Astrocyte (in vitro differentiated cells and primary cell): ENCODE data around the gene SLC25A17. TPM values are rescaled to one million over a fixed set of nuclear protein-coding genes. Genes with fewer than 3 reads are reported as not detected.

Experiments
- DNase-seq: peaks from one replicate; pipeline ENCODE4 v3.0.0-alpha.2; 2010; ENCODE audit warnings: low read depth
- FAIRE-seq: peaks from 2 replicates; lab custom pipeline; 2011; peaks lifted over from hg19 to GRCh38; lab: Jason Lieb, UNC
- H2AFZ ChIP-seq: 2 replicates; pipeline ENCODE4 v1.6.0; 2012; ENCODE audit warnings: low read depth, low read length, inconsistent platforms
- H3K27ac ChIP-seq: 2 replicates; pipeline ENCODE4 v1.5.1; 2011; ENCODE audit warnings: low read depth, low read length, inconsistent platforms
- H3K27me3 ChIP-seq: 2 replicates; pipeline ENCODE4 v1.6.0; 2011; ENCODE audit warnings: low read length, inconsistent platforms; ENCODE audit not compliant: insufficient read depth
- H3K36me3 ChIP-seq: 2 replicates; pipeline ENCODE4 v1.5.1; 2011; ENCODE audit warnings: low read length, inconsistent platforms; ENCODE audit not compliant: insufficient read depth
- H3K4me1 ChIP-seq: 2 replicates; pipeline ENCODE4 v1.5.1; 2011; ENCODE audit warnings: low read length, inconsistent platforms; ENCODE audit not compliant: insufficient read depth
- H3K4me2 ChIP-seq: 2 replicates; pipeline ENCODE4 v1.6.0; 2012; ENCODE audit warnings: low read length, inconsistent platforms
- H3K4me3 ChIP-seq: 2 replicates; pipeline ENCODE4 v1.5.1; 2011; ENCODE audit warnings: low read depth, mild to moderate bottlenecking, low read length, inconsistent platforms; ENCODE audit not compliant: insufficient read depth
- H3K79me2 ChIP-seq: 2 replicates; pipeline ENCODE4 v1.6.0; 2012; ENCODE audit warnings: mild to moderate bottlenecking, low read length, inconsistent platforms; ENCODE audit not compliant: insufficient read depth
- H3K9ac ChIP-seq: 2 replicates; pipeline ENCODE4 v1.6.0; 2012; ENCODE audit warnings: mild to moderate bottlenecking, low read length, inconsistent platforms
- H3K9me3 ChIP-seq: 2 replicates; pipeline ENCODE4 v1.5.1; 2012; ENCODE audit warnings: low read depth, mild to moderate bottlenecking, low read length, inconsistent platforms; ENCODE audit not compliant: insufficient read depth
- H4K20me1 ChIP-seq: 2 replicates; pipeline ENCODE4 v1.6.0; 2012; ENCODE audit warnings: low read length, inconsistent platforms; ENCODE audit not compliant: insufficient read depth
- H3K27ac Mint-ChIP-seq: one replicate; pipeline ENCODE4 v1.8.0; 2021; ENCODE audit warnings: mild to moderate bottlenecking, mixed read lengths; ENCODE audit not compliant: unreplicated experiment
- H3K27me3 Mint-ChIP-seq: one replicate; pipeline ENCODE4 v1.8.0; 2021; ENCODE audit warnings: low read depth, mixed read lengths; ENCODE audit not compliant: unreplicated experiment
- H3K36me3 Mint-ChIP-seq: one replicate; pipeline ENCODE4 v1.8.0; 2021; ENCODE audit warnings: low read depth, mixed read lengths; ENCODE audit not compliant: unreplicated experiment
- H3K4me1 Mint-ChIP-seq: one replicate; pipeline ENCODE4 v1.8.0; 2021; ENCODE audit warnings: low read depth, mixed read lengths; ENCODE audit not compliant: unreplicated experiment
- H3K4me3 Mint-ChIP-seq: one replicate; pipeline ENCODE4 v1.8.0; 2021; ENCODE audit warnings: mild to moderate bottlenecking, moderate library complexity, mixed read lengths; ENCODE audit not compliant: unreplicated experiment
- H3K9me3 Mint-ChIP-seq: one replicate; pipeline ENCODE4 v1.8.0; 2021; ENCODE audit warnings: mild to moderate bottlenecking, mixed read lengths; ENCODE audit not compliant: unreplicated experiment
- CTCF ChIP-seq: IDR thresholded peaks from 2 replicates; pipeline ENCODE4 v1.5.1; 2011; ENCODE audit warnings: low read depth, mild to moderate bottlenecking, inconsistent platforms, low read length, moderate library complexity; ENCODE audit not compliant: insufficient read depth
- EZH2 ChIP-seq: IDR thresholded peaks from 2 replicates; pipeline ENCODE4 v1.6.1; 2012; ENCODE audit warnings: mild to moderate bottlenecking, low read length, inconsistent platforms; ENCODE audit not compliant: insufficient read depth
- total RNA-seq: library from RNA; stranded (reverse); gene quantifications from 2 replicates; pipeline ENCODE4 v1.2.1, GENCODE V29; 2021

The SLC25A17 gene
- total RNA-seq, 1 donor from 2014 or later = 24.8 TPM

- DNase-seq (no peak), FAIRE-seq (no peak)
- Mint-ChIP-seq H3K36me3 (no peaks in the 10 kb centered on the region), H3K9me3 (peaks cover 2% of the 10 kb centered on the region), H3K4me1 (no peaks in the 10 kb centered on the region), H3K4me3 (no peak overlapping the region), H3K27ac (no peak overlapping the region), H3K27me3 (no peaks in the 10 kb centered on the region)
- no peak overlapping the region for H3K4me3 ChIP-seq
- H3K79me2 ChIP-seq = no peaks in the 10 kb centered on the region
- no peak overlapping the region for H3K9ac ChIP-seq
- H3K4me2 ChIP-seq = no peak overlapping the region
- no peaks in the 10 kb centered on the region for H3K36me3 ChIP-seq
- TF ChIP-seq CTCF = no peak
- no peak for TF ChIP-seq EZH2
- no peak overlapping the region for H3K27ac ChIP-seq
- H3K27me3 ChIP-seq = peaks cover 3% of the 10 kb centered on the region
- no peaks in the 10 kb centered on the region for H4K20me1 ChIP-seq
- H3K9me3 ChIP-seq = peaks cover 11% of the 10 kb centered on the region
- no peaks in the 10 kb centered on the region for H3K4me1 ChIP-seq
- H2AFZ ChIP-seq = no peak overlapping the region
Measured at GRCh38 chr22:40751250-40751649, 67.9 kb downstream of the SLC25A17 start.

GRCh38 chr22:40749829-40750228, 69.3 kb downstream of the SLC25A17 start:
- Histone ChIP-seq H3K9ac (no peak overlapping the region), H3K4me2 (no peak overlapping the region), H3K79me2 (no peaks in the 10 kb centered on the region), H3K4me1 (no peaks in the 10 kb centered on the region), H2AFZ (no peak overlapping the region), H3K9me3 (peaks cover 11% of the 10 kb centered on the region), H4K20me1 (no peaks in the 10 kb centered on the region), H3K27me3 (peaks cover 3% of the 10 kb centered on the region), H3K4me3 (no peak overlapping the region), H3K27ac (no peak overlapping the region), H3K36me3 (no peaks in the 10 kb centered on the region)
- H3K36me3 Mint-ChIP-seq = no peaks in the 10 kb centered on the region
- no peak overlapping the region for H3K27ac Mint-ChIP-seq
- H3K27me3 Mint-ChIP-seq = no peaks in the 10 kb centered on the region
- H3K9me3 Mint-ChIP-seq = peaks cover 2% of the 10 kb centered on the region
- no peaks in the 10 kb centered on the region for H3K4me1 Mint-ChIP-seq
- no peak for TF ChIP-seq CTCF
- no peak overlapping the region for H3K4me3 Mint-ChIP-seq
- DNase-seq (no peak), FAIRE-seq (no peak)

GRCh38 chr22:40748388-40749355, 70.5 kb downstream of the SLC25A17 start:
- Histone ChIP-seq H3K27me3 (peaks cover 3% of the 10 kb centered on the region), H3K9me3 (peaks cover 11% of the 10 kb centered on the region), H3K9ac (no peak overlapping the region), H3K36me3 (no peaks in the 10 kb centered on the region), H3K79me2 (no peaks in the 10 kb centered on the region), H3K4me3 (no peak overlapping the region), H3K27ac (no peak overlapping the region), H3K4me1 (no peaks in the 10 kb centered on the region), H2AFZ (no peak overlapping the region), H3K4me2 (no peak overlapping the region), H4K20me1 (no peaks in the 10 kb centered on the region)
- Mint-ChIP-seq H3K27ac (no peak overlapping the region), H3K9me3 (peaks cover 2% of the 10 kb centered on the region), H3K27me3 (no peaks in the 10 kb centered on the region), H3K4me1 (no peaks in the 10 kb centered on the region), H3K36me3 (no peaks in the 10 kb centered on the region), H3K4me3 (no peak overlapping the region)
- no peak for FAIRE-seq
- DNase-seq = no peak
- TF ChIP-seq EZH2 (no peak), CTCF (no peak)
